Measurements from ENCODE around the gene IFIT3. TPM values are rescaled to one million over a fixed set of nuclear protein-coding genes. Genes with fewer than 3 reads are reported as not detected.
A peak's percentile ranks its signal among the peaks of the same experiment; 100 is the strongest.

IFIT3 gene
- total RNA-seq, 3 donors from 2014 or later (not counting 1 experiment from before 2014, with no cell fraction given): 12.0 to 31.7 (median 12.2) TPM

DNA sequence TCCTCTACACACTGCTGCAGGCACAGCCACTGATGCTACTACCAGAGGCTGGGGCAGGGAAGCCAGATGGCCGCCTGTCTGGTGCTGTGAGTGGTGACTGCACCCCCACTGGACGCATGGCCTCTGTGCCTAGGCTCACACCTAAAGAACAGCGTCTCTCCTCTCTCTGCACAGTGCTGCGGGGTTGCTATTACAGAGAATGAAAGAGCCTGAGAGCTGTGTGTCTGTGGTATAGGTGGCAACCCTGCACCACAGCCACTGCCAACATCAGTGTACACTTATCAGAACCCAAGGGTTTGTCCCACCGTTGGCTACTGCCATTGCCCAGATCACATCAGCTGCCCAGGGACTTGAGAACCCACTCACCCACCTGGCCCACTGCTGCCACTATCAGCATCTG lies 30.0 kb upstream of the IFIT3 start:
- intact Hi-C loops (cut with micrococcal nuclease): no loop called here
- no peaks in the 10 kb centered on the region for H3K36me3 Mint-ChIP-seq
- peaks cover 0 to 4% of the 10 kb centered on the region in 2 donors for H3K9me3 Mint-ChIP-seq
- H3K4me1 Mint-ChIP-seq: peaks cover 40 to 46% of the 10 kb centered on the region in 2 donors
- no peak for DNase-seq
- 76% methylated on average over 2 of the region's 5 CpGs for WGBS (ENCODE audit: insufficient coverage)
- H3K4me3 ChIP-seq (ENCODE audit: low read length): no peak overlapping the region
- no peak overlapping the region for H3K27ac ChIP-seq (ENCODE audit: low read length)
- H3K27me3 ChIP-seq (ENCODE audit: control insufficient read depth, insufficient read depth, low read length): no peaks in the 10 kb centered on the region
- TF ChIP-seq, protein P1, sequence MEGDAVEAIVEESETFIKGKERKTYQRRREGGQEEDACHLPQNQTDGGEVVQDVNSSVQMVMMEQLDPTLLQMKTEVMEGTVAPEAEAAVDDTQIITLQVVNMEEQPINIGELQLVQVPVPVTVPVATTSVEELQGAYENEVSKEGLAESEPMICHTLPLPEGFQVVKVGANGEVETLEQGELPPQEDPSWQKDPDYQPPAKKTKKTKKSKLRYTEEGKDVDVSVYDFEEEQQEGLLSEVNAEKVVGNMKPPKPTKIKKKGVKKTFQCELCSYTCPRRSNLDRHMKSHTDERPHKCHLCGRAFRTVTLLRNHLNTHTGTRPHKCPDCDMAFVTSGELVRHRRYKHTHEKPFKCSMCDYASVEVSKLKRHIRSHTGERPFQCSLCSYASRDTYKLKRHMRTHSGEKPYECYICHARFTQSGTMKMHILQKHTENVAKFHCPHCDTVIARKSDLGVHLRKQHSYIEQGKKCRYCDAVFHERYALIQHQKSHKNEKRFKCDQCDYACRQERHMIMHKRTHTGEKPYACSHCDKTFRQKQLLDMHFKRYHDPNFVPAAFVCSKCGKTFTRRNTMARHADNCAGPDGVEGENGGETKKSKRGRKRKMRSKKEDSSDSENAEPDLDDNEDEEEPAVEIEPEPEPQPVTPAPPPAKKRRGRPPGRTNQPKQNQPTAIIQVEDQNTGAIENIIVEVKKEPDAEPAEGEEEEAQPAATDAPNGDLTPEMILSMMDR (IDR thresholded peaks at IDR 0.05): no peak
- peaks cover 0 to 2% of the 10 kb centered on the region in 2 donors for H3K27me3 Mint-ChIP-seq (ENCODE audit: low read depth in 2 of 2)
- H3K27ac Mint-ChIP-seq: peak overlapping the region; percentile 30 to 75
- H3K4me3 Mint-ChIP-seq: no peak overlapping the region
- no peaks in the 10 kb centered on the region for H3K9me3 ChIP-seq (ENCODE audit: control insufficient read depth, insufficient read depth, low read length)
- H3K4me1 ChIP-seq (ENCODE audit: control insufficient read depth, insufficient read depth, low read length): peaks cover 26% of the 10 kb centered on the region
- H3K36me3 ChIP-seq (ENCODE audit: control insufficient read depth, insufficient read depth, low read length): no peaks in the 10 kb centered on the region
- peak; percentile 19 to 69 (median 60) for ATAC-seq

DNA sequence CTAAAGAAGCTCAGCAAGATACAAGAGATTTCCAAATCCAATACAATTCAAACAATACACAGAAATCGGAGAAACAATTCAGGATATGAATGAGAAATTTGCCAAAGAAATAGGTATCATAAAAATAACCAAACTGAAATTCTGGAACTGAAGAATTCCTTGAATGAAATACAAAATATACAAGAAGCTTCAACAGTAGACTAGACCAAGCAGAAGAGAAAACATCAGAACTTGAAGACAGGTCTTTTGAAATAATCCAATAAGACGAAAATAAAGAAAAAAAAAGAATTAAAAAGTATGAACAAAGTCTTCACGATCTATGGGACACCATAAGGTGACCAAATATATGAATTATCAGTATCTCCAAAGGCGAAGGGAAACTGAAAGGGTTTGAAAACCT lies 28.8 kb upstream of the IFIT3 start:
- peak overlapping the region in 1 of 2 donors; percentile 98 for H3K27ac Mint-ChIP-seq
- H3K36me3 ChIP-seq (ENCODE audit: control insufficient read depth, insufficient read depth, low read length): no peaks in the 10 kb centered on the region
- DNase-seq (no peak), ATAC-seq (no peak)
- intact Hi-C loops (cut with micrococcal nuclease): no loop called here
- peaks cover 2% of the 10 kb centered on the region for H3K36me3 Mint-ChIP-seq
- H3K27me3 Mint-ChIP-seq (ENCODE audit: low read depth in 2 of 2): no peaks in the 10 kb centered on the region
- TF ChIP-seq, protein P1 (IDR thresholded peaks at IDR 0.05): no peak
- H3K4me1 ChIP-seq (ENCODE audit: control insufficient read depth, insufficient read depth, low read length): peaks cover 36% of the 10 kb centered on the region
- no peaks in the 10 kb centered on the region for H3K27me3 ChIP-seq (ENCODE audit: control insufficient read depth, insufficient read depth, low read length)
- 87% methylated on average over 3 of the region's 4 CpGs for WGBS (ENCODE audit: insufficient coverage)
- H3K4me3 Mint-ChIP-seq: no peak overlapping the region
- peaks cover 52 to 59% of the 10 kb centered on the region in 2 donors for H3K4me1 Mint-ChIP-seq
- H3K4me3 ChIP-seq (ENCODE audit: low read length): no peak overlapping the region
- no peak overlapping the region for H3K27ac ChIP-seq (ENCODE audit: low read length)
- H3K9me3 ChIP-seq (ENCODE audit: control insufficient read depth, insufficient read depth, low read length): no peaks in the 10 kb centered on the region
- H3K9me3 Mint-ChIP-seq: peaks cover 0 to 4% of the 10 kb centered on the region in 2 donors

DNA sequence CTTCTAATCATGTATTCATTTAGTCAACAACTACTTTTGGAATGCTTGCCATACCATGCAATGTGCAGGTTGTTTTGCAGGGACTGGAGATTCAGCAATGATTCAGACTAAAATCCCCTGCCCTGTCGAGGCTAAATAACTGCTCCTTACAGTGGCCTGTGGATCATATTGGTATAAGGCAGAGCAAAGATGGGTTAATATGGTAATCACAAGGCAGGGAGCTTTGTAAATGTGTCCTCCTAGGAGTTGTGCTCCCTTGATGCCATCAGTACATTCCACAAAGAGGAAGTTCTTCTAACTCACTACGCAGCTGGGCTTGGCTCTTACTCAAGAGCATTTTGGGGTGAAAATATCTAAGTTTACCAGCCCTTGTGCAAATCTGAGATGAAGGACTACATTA lies 26.6 kb upstream of the IFIT3 start:
- ATAC-seq (peak; percentile 24 to 31 (median 27)), DNase-seq (peak in 1 of 2 donors; percentile 60)
- Mint-ChIP-seq H3K4me1 (peaks cover 48 to 59% of the 10 kb centered on the region in 2 donors), H3K9me3 (peaks cover 0 to 4% of the 10 kb centered on the region in 2 donors), H3K27me3 (ENCODE audit: low read depth in 2 of 2) (no peaks in the 10 kb centered on the region), H3K4me3 (peak overlapping the region; percentile 95), H3K36me3 (peaks cover 24% of the 10 kb centered on the region), H3K27ac (peak overlapping the region; percentile 95 to 98)
- 25% methylated on average over 1 of the region's 2 CpGs for WGBS (ENCODE audit: insufficient coverage)
- Histone ChIP-seq H3K9me3 (ENCODE audit: control insufficient read depth, insufficient read depth, low read length) (no peaks in the 10 kb centered on the region), H3K27ac (ENCODE audit: low read length) (peak overlapping the region; percentile 89), H3K27me3 (ENCODE audit: control insufficient read depth, insufficient read depth, low read length) (no peaks in the 10 kb centered on the region), H3K36me3 (ENCODE audit: control insufficient read depth, insufficient read depth, low read length) (peaks cover 5% of the 10 kb centered on the region), H3K4me3 (ENCODE audit: low read length) (peak overlapping the region; percentile 75), H3K4me1 (ENCODE audit: control insufficient read depth, insufficient read depth, low read length) (peaks cover 35% of the 10 kb centered on the region)
- TF ChIP-seq, protein P1 (IDR thresholded peaks at IDR 0.05): no peak
- intact Hi-C loops (cut with micrococcal nuclease): loop anchor here (2.0 kb wide), 2 partner anchors 68 to 114 kb away; partner anchors contain the start of gene IFIT5
